K562 (cell line): Measurements from ENCODE around the gene PTK7. TPM values are rescaled to one million over a fixed set of nuclear protein-coding genes. Genes with fewer than 3 reads are reported as not detected.

Experiments used
- ATAC-seq: fragments of 200-7000 bp; cut with Tn5 transposase; 3 replicates; pipeline ENCODE4 v1.9.1; 2020; ENCODE audit warnings: moderate library complexity
- BruUV-seq: library from RNA; stranded (reverse); fragments of 400-500 nt; replicated peaks from 2 replicates; lab custom pipeline; 2021; lab: Mats Ljungman, UMichigan
- CTCF ChIA-PET: fragments of 300-600 bp; formaldehyde crosslinking; extraction: SDS; loops from one replicate; lab custom pipeline; 2021; ENCODE audit warnings: low intra/inter-chr PET ratio; lab: Yijun Ruan, JAX
- POLR2A ChIA-PET: fragments of 300-600, 350-650 bp; sonication (Branson Sonifier 250); formaldehyde crosslinking; extraction: SDS; loops from one replicate; lab custom pipeline; 2021; ENCODE audit warnings: antibody characterized with exemption, inconsistent platforms; lab: Yijun Ruan, JAX
- DNase-seq, 4 experiments: peaks; one replicate each; pipeline versions ENCODE4 v3.0.0 to v3.0.0-alpha.2; 2011 to 2018; ENCODE audit warnings: low spot score in 3 of 4, mixed read lengths in 3 of 4; ENCODE audit errors: extremely low read depth in 1 of 4
- FAIRE-seq: peaks from 2 replicates; lab custom pipeline; 2011; peaks lifted over from hg19 to GRCh38; lab: Jason Lieb, UNC
- H2AFZ ChIP-seq: 2 replicates; pipeline ENCODE4 v1.6.0; 2011; ENCODE audit warnings: low read depth, low read length, control low read depth, inconsistent platforms
- H3K27ac ChIP-seq: fragments of 200-600 bp; 3 replicates; pipeline ENCODE4 v1.8.0; 2011; ENCODE audit warnings: low read depth, mild to moderate bottlenecking, control low read depth, inconsistent platforms, low read length, moderate library complexity, mixed read lengths; ENCODE audit errors: extremely low read depth
- H3K27me3 ChIP-seq, 2 experiments: fragments of 300-600 bp in 1 of 2; 2 replicates in 1 of 2; 3 replicates in 1 of 2; pipeline versions ENCODE4 v1.6.0 to v1.8.0; 2011; ENCODE audit warnings: inconsistent platforms in 2 of 2, low read length in 2 of 2, mild to moderate bottlenecking in 1 of 2, mixed read lengths in 1 of 2, moderate library complexity in 1 of 2; ENCODE audit not compliant: control insufficient read depth in 2 of 2, insufficient read depth in 2 of 2
- H3K36me3 ChIP-seq: fragments of 300-600 bp; 3 replicates; pipeline ENCODE4 v1.8.0; 2011; ENCODE audit warnings: mild to moderate bottlenecking, low read length, inconsistent platforms; ENCODE audit not compliant: control insufficient read depth, insufficient read depth
- H3K4me1 ChIP-seq, 2 experiments: fragments of 200-600 bp in 1 of 2; replicated peaks in 1 of 2; 2 replicates in 1 of 2; 3 replicates in 1 of 2; pipeline versions ENCODE4 v1.5.1 to v1.8.0; 2011; ENCODE audit warnings: inconsistent platforms in 2 of 2, low read length in 2 of 2, mild to moderate bottlenecking in 1 of 2, mixed read lengths in 1 of 2, moderate library complexity in 1 of 2; ENCODE audit not compliant: control insufficient read depth in 2 of 2, insufficient read depth in 2 of 2
- H3K4me2 ChIP-seq: 2 replicates; pipeline ENCODE4 v1.6.1; 2011; ENCODE audit warnings: low read length, control low read depth, inconsistent platforms, mixed read lengths; ENCODE audit not compliant: insufficient read depth
- H3K4me3 ChIP-seq: fragments of 200-600 bp; sonication (generic), shearing (Covaris generic); 2 replicates; pipeline ENCODE4 v1.5.1; 2016; ENCODE audit warnings: control low read depth, inconsistent platforms
- H3K79me2 ChIP-seq: fragments of 200-600 bp; 3 replicates; pipeline ENCODE4 v1.8.0; 2011; ENCODE audit warnings: low read length, inconsistent platforms; ENCODE audit not compliant: control insufficient read depth, insufficient read depth
- H3K9ac ChIP-seq, 2 experiments: 2 replicates each; pipeline versions ENCODE4 v1.6.0 to v1.6.1; 2011; ENCODE audit warnings: low read depth in 2 of 2, low read length in 2 of 2, control low read depth in 1 of 2, inconsistent platforms in 1 of 2, mild to moderate bottlenecking in 1 of 2, mixed read lengths in 1 of 2; ENCODE audit not compliant: insufficient read depth in 1 of 2
- H3K9me1 ChIP-seq: one replicate; pipeline ENCODE4 v1.6.0; 2011; ENCODE audit warnings: inconsistent platforms, mild to moderate bottlenecking, low read length, moderate library complexity; ENCODE audit not compliant: control insufficient read depth, insufficient read depth
- H3K9me3 ChIP-seq: replicated peaks from 2 replicates; pipeline ENCODE4 v1.5.1; 2011; ENCODE audit warnings: low read depth, low read length, inconsistent platforms; ENCODE audit not compliant: control insufficient read depth, insufficient read depth
- H4K20me1 ChIP-seq: replicated peaks from 2 replicates; pipeline ENCODE4 v1.6.1; 2011; ENCODE audit warnings: low read length, inconsistent platforms, mixed read lengths; ENCODE audit not compliant: control insufficient read depth, insufficient read depth
- MIER1 ChIP-seq: fragments of 450-650 bp; IDR thresholded peaks from 2 replicates; pipeline ENCODE4 v1.6.1; 2016; ENCODE audit warnings: antibody characterized with exemption, mild to moderate bottlenecking, low read depth
- NR2C1 ChIP-seq, 2 experiments: fragments of 450-650 bp; IDR thresholded peaks; 2 replicates each; pipeline ENCODE4 v1.6.1; 2017; ENCODE audit warnings: mild to moderate bottlenecking in 2 of 2, antibody characterized with exemption in 1 of 2, inconsistent platforms in 1 of 2, missing compliant biosample characterization in 1 of 2, missing genetic modification characterization in 1 of 2
- SETDB1 ChIP-seq: IDR thresholded peaks from one replicate; pipeline ENCODE4 v1.6.1; 2012; ENCODE audit warnings: low read length, control low read depth, inconsistent platforms
- SP2 ChIP-seq: IDR thresholded peaks from 2 replicates; pipeline ENCODE4 v1.6.1; 2011; ENCODE audit warnings: mild to moderate bottlenecking, low read depth, low read length, moderate library complexity; ENCODE audit not compliant: poor library complexity, severe bottlenecking; ENCODE audit errors: extremely low read depth
- SUPT5H ChIP-seq: fragments of 450-650 bp; IDR thresholded peaks from 2 replicates; pipeline ENCODE4 v1.6.1; 2016
- ZFX ChIP-seq: sonication (generic); formaldehyde crosslinking; IDR thresholded peaks from 2 replicates; pipeline ENCODE4 v1.8.0; 2022; ENCODE audit warnings: mild to moderate bottlenecking, missing genetic modification reagents, moderate library complexity
- ZNF232 ChIP-seq: sonication (generic); formaldehyde crosslinking; IDR thresholded peaks from 2 replicates; pipeline ENCODE4 v1.8.0; 2022; ENCODE audit warnings: mild to moderate bottlenecking, missing genetic modification reagents
- WGBS: fragments of 100-300 bp; shearing (Covaris generic); methylation state at CpG from one replicate; pipeline ENCODE4 v1.1.6; 2016; ENCODE audit warnings: low coverage, mixed read lengths; ENCODE audit not compliant: insufficient coverage; ENCODE audit errors: missing lambda C conversion rate; 5-methylcytosine and 5-hydroxymethylcytosine counted together
- in situ Hi-C: fragments of 300-500 bp; cut with MboI; formaldehyde crosslinking; loops from 4 replicates; pipeline ENCODE4 v1.15.0; 2018; ENCODE audit warnings: inconsistent platforms, mixed read lengths
- intact Hi-C: fragments of 100-400 bp; cut with micrococcal nuclease; formaldehyde crosslinking; loops from 2 replicates; pipeline ENCODE4 v1.14.2; 2022
- polyA plus RNA-seq, 8 experiments: library from polyadenylated mRNA; depleted of rRNA in 4 of 8; stranded (reverse) in 5 of 8; unstranded in 3 of 8; fragments of >200 nt; fragmentation: Nextera tagmentation in 2 of 8; fragmentation: Illumina TruSeq in 1 of 8; extraction: Ambion mirVana in 2 of 8; extraction: Trizol in 1 of 8; gene quantifications; 2 replicates each; pipeline versions ENCODE4 v1.2.1 to v1.2.3, GENCODE V29; 2011 to 2014; ENCODE audit warnings: inconsistent platforms in 1 of 8, missing spikeins in 1 of 8
- total RNA-seq, 7 experiments: library from RNA; depleted of rRNA in 6 of 7; stranded (reverse); fragments of >200 nt in 6 of 7; fragmentation: Illumina TruSeq in 2 of 7; extraction: Trizol in 2 of 7; gene quantifications; 2 replicates each; pipeline versions ENCODE4 v1.2.1 to v1.2.3, GENCODE V29; 2011 to 2021; ENCODE audit warnings: low replicate concordance in 1 of 7
- TF ChIP-seq, protein P1 (sequence below): fragments of 200-800 bp; sonication (Bioruptor generic); IDR thresholded peaks from 2 replicates; pipeline ENCODE4 v1.6.1; 2017; ENCODE audit warnings: missing genetic modification characterization, missing compliant biosample characterization
- TF ChIP-seq, protein P2 (sequence below): fragments of 450-650 bp; formaldehyde crosslinking; IDR thresholded peaks from 2 replicates; pipeline ENCODE4 v1.4.0; 2022; ENCODE audit warnings: mild to moderate bottlenecking, moderate library complexity
- TF ChIP-seq, protein P3 (sequence below): fragments of 450-650 bp; IDR thresholded peaks from 2 replicates; pipeline ENCODE4 v1.7.1; 2018; ENCODE audit warnings: mild to moderate bottlenecking, low read depth; ENCODE audit not compliant: partially characterized antibody
- TF ChIP-seq, protein P4 (sequence below): fragments of 250-450 bp; sonication (Bioruptor Pico); IDR thresholded peaks from 2 replicates; pipeline ENCODE4 v1.8.0; 2022; ENCODE audit warnings: inconsistent platforms, mild to moderate bottlenecking, moderate library complexity, borderline replicate concordance

PTK7 gene
- total and polyA plus RNA-seq, 9 of the 15 experiments (the other 6 are each of a cell fraction or from before 2014, with no cell fraction given) = 0.20 to 6.8 (median 4.2) TPM

GRCh38 chr6:43181942-43182860 is 106.1 kb downstream of the PTK7 start, which contains the start of gene CUL9:
TSS of gene CUL9 (plus strand) at chr6:43182196. CDS start at chr6:43184311, 2,115 bp downstream.
- ATAC-seq = peak; percentile 93
- Histone ChIP-seq H3K36me3 (peaks cover 62% of the 10 kb centered on the region; the same call in 2 of the 3 replicates), H3K9me3 (no peaks in the 10 kb centered on the region), H3K4me2 (peak within 1 kb of the TSS; percentile 99), H3K9me1 (no peaks in the 10 kb centered on the region), H3K27ac (peak within 1 kb of the TSS; percentile 85), H4K20me1 (no peaks in the 10 kb centered on the region), H3K4me1 (peaks cover 37 to 51% of the 10 kb centered on the region in 2 experiments), H2AFZ (peak within 1 kb of the TSS; percentile 89), H3K27me3 (no peaks in the 10 kb centered on the region), H3K79me2 (peaks cover 24% of the 10 kb centered on the region; the same call in 2 of the 3 replicates), H3K4me3 (peak within 1 kb of the TSS; percentile 68), H3K9ac (peak within 1 kb of the TSS; percentile 77 to 91)
- peak; percentile 93 to 94 (median 94) for DNase-seq
- under 1% methylated on average over 46 of the region's 51 CpGs for WGBS
- CTCF ChIA-PET = no interaction called here
- POLR2A ChIA-PET = interaction anchor here (0.6 to 4.0 kb wide), 20 partner anchors 9 to 1192 kb away, joined by 3 to 40 read pairs (median 3); partner anchors contain the start of genes CNPY3, DNPH1 and SRF
- in situ Hi-C loops (no loop called here), intact Hi-C loops (no loop called here)
- BruUV-seq = no TSS peak
- peak; percentile 85 for FAIRE-seq
- TF ChIP-seq MIER1 = no peak
- peak; percentile 78 for TF ChIP-seq SUPT5H
- TF ChIP-seq ZFX = peak; percentile 82
- TF ChIP-seq, protein P1, sequence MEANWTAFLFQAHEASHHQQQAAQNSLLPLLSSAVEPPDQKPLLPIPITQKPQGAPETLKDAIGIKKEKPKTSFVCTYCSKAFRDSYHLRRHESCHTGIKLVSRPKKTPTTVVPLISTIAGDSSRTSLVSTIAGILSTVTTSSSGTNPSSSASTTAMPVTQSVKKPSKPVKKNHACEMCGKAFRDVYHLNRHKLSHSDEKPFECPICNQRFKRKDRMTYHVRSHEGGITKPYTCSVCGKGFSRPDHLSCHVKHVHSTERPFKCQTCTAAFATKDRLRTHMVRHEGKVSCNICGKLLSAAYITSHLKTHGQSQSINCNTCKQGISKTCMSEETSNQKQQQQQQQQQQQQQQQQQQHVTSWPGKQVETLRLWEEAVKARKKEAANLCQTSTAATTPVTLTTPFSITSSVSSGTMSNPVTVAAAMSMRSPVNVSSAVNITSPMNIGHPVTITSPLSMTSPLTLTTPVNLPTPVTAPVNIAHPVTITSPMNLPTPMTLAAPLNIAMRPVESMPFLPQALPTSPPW = peak; percentile 82
- TF ChIP-seq ZNF232 (CRISPR knock-in tag) = peak; percentile 91
- TF ChIP-seq, protein P2, sequence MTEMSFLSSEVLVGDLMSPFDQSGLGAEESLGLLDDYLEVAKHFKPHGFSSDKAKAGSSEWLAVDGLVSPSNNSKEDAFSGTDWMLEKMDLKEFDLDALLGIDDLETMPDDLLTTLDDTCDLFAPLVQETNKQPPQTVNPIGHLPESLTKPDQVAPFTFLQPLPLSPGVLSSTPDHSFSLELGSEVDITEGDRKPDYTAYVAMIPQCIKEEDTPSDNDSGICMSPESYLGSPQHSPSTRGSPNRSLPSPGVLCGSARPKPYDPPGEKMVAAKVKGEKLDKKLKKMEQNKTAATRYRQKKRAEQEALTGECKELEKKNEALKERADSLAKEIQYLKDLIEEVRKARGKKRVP (CRISPR knock-in tag) = 0 out of 2 replicates have a peak, but pooled peaks have one; percentile 33
- TF ChIP-seq, protein P3, sequence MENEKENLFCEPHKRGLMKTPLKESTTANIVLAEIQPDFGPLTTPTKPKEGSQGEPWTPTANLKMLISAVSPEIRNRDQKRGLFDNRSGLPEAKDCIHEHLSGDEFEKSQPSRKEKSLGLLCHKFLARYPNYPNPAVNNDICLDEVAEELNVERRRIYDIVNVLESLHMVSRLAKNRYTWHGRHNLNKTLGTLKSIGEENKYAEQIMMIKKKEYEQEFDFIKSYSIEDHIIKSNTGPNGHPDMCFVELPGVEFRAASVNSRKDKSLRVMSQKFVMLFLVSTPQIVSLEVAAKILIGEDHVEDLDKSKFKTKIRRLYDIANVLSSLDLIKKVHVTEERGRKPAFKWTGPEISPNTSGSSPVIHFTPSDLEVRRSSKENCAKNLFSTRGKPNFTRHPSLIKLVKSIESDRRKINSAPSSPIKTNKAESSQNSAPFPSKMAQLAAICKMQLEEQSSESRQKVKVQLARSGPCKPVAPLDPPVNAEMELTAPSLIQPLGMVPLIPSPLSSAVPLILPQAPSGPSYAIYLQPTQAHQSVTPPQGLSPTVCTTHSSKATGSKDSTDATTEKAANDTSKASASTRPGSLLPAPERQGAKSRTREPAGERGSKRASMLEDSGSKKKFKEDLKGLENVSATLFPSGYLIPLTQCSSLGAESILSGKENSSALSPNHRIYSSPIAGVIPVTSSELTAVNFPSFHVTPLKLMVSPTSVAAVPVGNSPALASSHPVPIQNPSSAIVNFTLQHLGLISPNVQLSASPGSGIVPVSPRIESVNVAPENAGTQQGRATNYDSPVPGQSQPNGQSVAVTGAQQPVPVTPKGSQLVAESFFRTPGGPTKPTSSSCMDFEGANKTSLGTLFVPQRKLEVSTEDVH = peak; percentile 80
- peak; percentile 19 for TF ChIP-seq SP2
- peak; percentile 92 for TF ChIP-seq NR2C1 (IDR thresholded peaks at IDR 0.05)
- TF ChIP-seq NR2C1 (tag; IDR thresholded peaks at IDR 0.05) = peak; percentile 94
- TF ChIP-seq, protein P4, sequence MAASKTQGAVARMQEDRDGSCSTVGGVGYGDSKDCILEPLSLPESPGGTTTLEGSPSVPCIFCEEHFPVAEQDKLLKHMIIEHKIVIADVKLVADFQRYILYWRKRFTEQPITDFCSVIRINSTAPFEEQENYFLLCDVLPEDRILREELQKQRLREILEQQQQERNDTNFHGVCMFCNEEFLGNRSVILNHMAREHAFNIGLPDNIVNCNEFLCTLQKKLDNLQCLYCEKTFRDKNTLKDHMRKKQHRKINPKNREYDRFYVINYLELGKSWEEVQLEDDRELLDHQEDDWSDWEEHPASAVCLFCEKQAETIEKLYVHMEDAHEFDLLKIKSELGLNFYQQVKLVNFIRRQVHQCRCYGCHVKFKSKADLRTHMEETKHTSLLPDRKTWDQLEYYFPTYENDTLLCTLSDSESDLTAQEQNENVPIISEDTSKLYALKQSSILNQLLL (CRISPR knock-in tag) = no peak
- no peak for TF ChIP-seq SETDB1
